HepG2 (cell line): Measurements from ENCODE around the gene SNED1. TPM values are rescaled to one million over a fixed set of nuclear protein-coding genes. Genes with fewer than 3 reads are reported as not detected.

Source experiments
- ATAD3A ChIP-seq: sonication (generic); formaldehyde crosslinking; IDR thresholded peaks from 2 replicates; pipeline ENCODE4 v1.4.0; 2020; ENCODE audit warnings: missing genetic modification reagents
- EP300 ChIP-seq, 3 experiments: sonication (generic) in 1 of 3; formaldehyde crosslinking in 1 of 3; IDR thresholded peaks; 2 replicates each; pipeline versions ENCODE4 v1.5.1 to v1.6.1; 2011 to 2020; ENCODE audit warnings: low read depth in 2 of 3, low read length in 2 of 3, borderline replicate concordance in 1 of 3, improper control_type of control experiment in 1 of 3, mild to moderate bottlenecking in 1 of 3, missing genetic modification reagents in 1 of 3, moderate library complexity in 1 of 3
- HNRNPLL ChIP-seq: fragments of 200-400 bp; formaldehyde crosslinking; IDR thresholded peaks from 2 replicates; pipeline ENCODE4 v1.6.1; 2017; ENCODE audit warnings: mild to moderate bottlenecking, low read depth, low read length; ENCODE audit not compliant: poor library complexity, severe bottlenecking
- MAFF ChIP-seq: IDR thresholded peaks from 2 replicates; pipeline ENCODE4 v1.6.1; 2011; ENCODE audit warnings: low read depth, low read length, improper control_type of control experiment
- MLX ChIP-seq: IDR thresholded peaks from 2 replicates; pipeline ENCODE4 v1.6.1; 2016
- NFKBIZ ChIP-seq: IDR thresholded peaks from 2 replicates; pipeline ENCODE4 v1.6.1; 2018; ENCODE audit warnings: missing genetic modification reagents, missing compliant biosample characterization
- ZNF232 ChIP-seq: sonication (generic); formaldehyde crosslinking; IDR thresholded peaks from 2 replicates; pipeline ENCODE4 v1.4.0; 2020; ENCODE audit warnings: missing genetic modification reagents, borderline replicate concordance
- ZNF260 ChIP-seq: sonication (generic); formaldehyde crosslinking; IDR thresholded peaks from 2 replicates; pipeline ENCODE4 v1.4.0; 2020; ENCODE audit warnings: missing genetic modification reagents, low read depth, mild to moderate bottlenecking, borderline replicate concordance
- ZNF276 ChIP-seq: sonication (generic); formaldehyde crosslinking; IDR thresholded peaks from 2 replicates; pipeline ENCODE4 v1.4.0; 2020; ENCODE audit warnings: mild to moderate bottlenecking, low read depth, missing genetic modification reagents
- ZNF329 ChIP-seq: sonication (generic); formaldehyde crosslinking; IDR thresholded peaks from 2 replicates; pipeline ENCODE4 v1.9.0; 2021; ENCODE audit warnings: low read depth, mild to moderate bottlenecking, missing genetic modification reagents
- ZNF343 ChIP-seq: sonication (generic); formaldehyde crosslinking; IDR thresholded peaks from 2 replicates; pipeline ENCODE4 v1.4.0; 2020; ENCODE audit warnings: mild to moderate bottlenecking, missing genetic modification reagents
- ZNF569 ChIP-seq: sonication (generic); formaldehyde crosslinking; IDR thresholded peaks from 2 replicates; pipeline ENCODE4 v1.5.0; 2020; ENCODE audit warnings: mild to moderate bottlenecking, missing genetic modification reagents, moderate library complexity, borderline replicate concordance
- ZNF639 ChIP-seq: conservative IDR thresholded peaks from 2 replicates; pipeline ENCODE4 v1.6.1; 2018; ENCODE audit warnings: missing genetic modification reagents
- ZSCAN22 ChIP-seq: sonication (generic); formaldehyde crosslinking; IDR thresholded peaks from 2 replicates; pipeline ENCODE4 v1.4.0; 2020; ENCODE audit warnings: mild to moderate bottlenecking, missing genetic modification reagents
- polyA plus RNA-seq, 8 experiments: library from polyadenylated mRNA; depleted of rRNA in 3 of 8; stranded (reverse) in 7 of 8; unstranded in 1 of 8; fragments of >200 nt; fragmentation: Illumina TruSeq in 4 of 8; extraction: Trizol in 4 of 8; gene quantifications; 2 replicates each; pipeline versions ENCODE4 v1.2.1 to v1.2.3, GENCODE V29; 2011 to 2016; ENCODE audit warnings: low read depth in 4 of 8, missing spikeins in 1 of 8, mixed read lengths in 1 of 8; ENCODE audit not compliant: insufficient read depth in 1 of 8
- total RNA-seq, 5 experiments: library from RNA; depleted of rRNA; stranded (reverse); fragments of >200 nt; fragmentation: Illumina TruSeq; extraction: Trizol; gene quantifications; 2 replicates each; pipeline ENCODE4 v1.2.3, GENCODE V29; 2016; ENCODE audit warnings: low read depth in 1 of 5
- TF ChIP-seq, protein P1 (sequence below): sonication (generic); formaldehyde crosslinking; IDR thresholded peaks from 2 replicates; pipeline ENCODE4 v1.4.0; 2020; ENCODE audit warnings: missing genetic modification reagents, borderline replicate concordance
- TF ChIP-seq, protein P2 (sequence below): sonication (generic); formaldehyde crosslinking; IDR thresholded peaks from 2 replicates; pipeline ENCODE4 v1.4.0; 2020; ENCODE audit warnings: mild to moderate bottlenecking, missing genetic modification reagents

Gene SNED1
- total and polyA plus RNA-seq, 2 of the 13 experiments (the other 11 are each of a cell fraction or from before 2014, with no cell fraction given): 0.15 to 0.65 TPM

DNA sequence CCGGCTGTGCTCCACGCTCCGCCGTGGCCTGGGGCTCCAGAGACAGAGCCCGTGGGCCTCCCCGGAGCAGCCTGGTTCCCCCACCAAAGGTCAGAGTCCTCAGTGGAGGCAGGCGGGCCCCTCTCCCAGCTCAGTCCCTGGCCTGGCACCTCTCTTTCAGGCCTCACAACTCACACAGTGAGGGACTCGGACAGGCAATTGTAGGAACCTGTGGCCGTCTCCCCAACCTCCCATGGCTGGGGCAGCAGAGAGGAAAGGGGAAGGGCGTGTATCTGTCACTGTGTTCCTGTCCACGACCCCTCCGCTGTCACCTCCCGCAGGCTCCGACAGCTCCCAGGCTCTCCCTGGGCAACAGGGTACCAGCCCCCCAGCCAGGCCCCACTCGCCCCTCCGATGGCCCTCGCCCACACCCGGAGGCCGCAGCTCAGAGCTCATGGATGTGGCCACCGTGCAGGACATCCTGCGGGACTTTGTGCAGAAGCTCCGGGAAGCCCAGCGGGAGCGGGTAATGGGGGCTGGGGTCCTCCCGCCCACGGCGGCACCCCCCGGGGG is 32.4 kb upstream of the SNED1 start (continued):
- TF ChIP-seq NFKBIZ (no peak), ZNF569 (no peak), ZNF639 (CRISPR knock-in tag) (no peak), ZNF232 (CRISPR knock-in tag) (no peak), EP300 (IDR thresholded peaks at IDR 0.05; ENCODE audit: low read depth in 2 of 2, low read length in 2 of 2) (no peak), EP300 (CRISPR knock-in tag; IDR thresholded peaks at IDR 0.05; ENCODE audit: borderline replicate concordance) (no peak), MLX (CRISPR knock-in tag) (no peak), ZNF343 (CRISPR knock-in tag) (0 out of 2 replicates have a peak, but pooled peaks have one; percentile 46), ZNF276 (CRISPR knock-in tag) (no peak), ZNF260 (CRISPR knock-in tag) (no peak), ZSCAN22 (no peak), MAFF (no peak), HNRNPLL (no peak), ZNF329 (CRISPR knock-in tag) (no peak), ATAD3A (CRISPR knock-in tag) (no peak)
- TF ChIP-seq, protein P1, sequence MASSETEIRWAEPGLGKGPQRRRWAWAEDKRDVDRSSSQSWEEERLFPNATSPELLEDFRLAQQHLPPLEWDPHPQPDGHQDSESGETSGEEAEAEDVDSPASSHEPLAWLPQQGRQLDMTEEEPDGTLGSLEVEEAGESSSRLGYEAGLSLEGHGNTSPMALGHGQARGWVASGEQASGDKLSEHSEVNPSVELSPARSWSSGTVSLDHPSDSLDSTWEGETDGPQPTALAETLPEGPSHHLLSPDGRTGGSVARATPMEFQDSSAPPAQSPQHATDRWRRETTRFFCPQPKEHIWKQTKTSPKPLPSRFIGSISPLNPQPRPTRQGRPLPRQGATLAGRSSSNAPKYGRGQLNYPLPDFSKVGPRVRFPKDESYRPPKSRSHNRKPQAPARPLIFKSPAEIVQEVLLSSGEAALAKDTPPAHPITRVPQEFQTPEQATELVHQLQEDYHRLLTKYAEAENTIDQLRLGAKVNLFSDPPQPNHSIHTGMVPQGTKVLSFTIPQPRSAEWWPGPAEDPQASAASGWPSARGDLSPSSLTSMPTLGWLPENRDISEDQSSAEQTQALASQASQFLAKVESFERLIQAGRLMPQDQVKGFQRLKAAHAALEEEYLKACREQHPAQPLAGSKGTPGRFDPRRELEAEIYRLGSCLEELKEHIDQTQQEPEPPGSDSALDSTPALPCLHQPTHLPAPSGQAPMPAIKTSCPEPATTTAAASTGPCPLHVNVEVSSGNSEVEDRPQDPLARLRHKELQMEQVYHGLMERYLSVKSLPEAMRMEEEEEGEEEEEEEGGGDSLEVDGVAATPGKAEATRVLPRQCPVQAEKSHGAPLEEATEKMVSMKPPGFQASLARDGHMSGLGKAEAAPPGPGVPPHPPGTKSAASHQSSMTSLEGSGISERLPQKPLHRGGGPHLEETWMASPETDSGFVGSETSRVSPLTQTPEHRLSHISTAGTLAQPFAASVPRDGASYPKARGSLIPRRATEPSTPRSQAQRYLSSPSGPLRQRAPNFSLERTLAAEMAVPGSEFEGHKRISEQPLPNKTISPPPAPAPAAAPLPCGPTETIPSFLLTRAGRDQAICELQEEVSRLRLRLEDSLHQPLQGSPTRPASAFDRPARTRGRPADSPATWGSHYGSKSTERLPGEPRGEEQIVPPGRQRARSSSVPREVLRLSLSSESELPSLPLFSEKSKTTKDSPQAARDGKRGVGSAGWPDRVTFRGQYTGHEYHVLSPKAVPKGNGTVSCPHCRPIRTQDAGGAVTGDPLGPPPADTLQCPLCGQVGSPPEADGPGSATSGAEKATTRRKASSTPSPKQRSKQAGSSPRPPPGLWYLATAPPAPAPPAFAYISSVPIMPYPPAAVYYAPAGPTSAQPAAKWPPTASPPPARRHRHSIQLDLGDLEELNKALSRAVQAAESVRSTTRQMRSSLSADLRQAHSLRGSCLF (CRISPR knock-in tag): no peak
- TF ChIP-seq, protein P2, sequence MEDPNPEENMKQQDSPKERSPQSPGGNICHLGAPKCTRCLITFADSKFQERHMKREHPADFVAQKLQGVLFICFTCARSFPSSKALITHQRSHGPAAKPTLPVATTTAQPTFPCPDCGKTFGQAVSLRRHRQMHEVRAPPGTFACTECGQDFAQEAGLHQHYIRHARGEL: 0 out of 2 replicates have a peak, but pooled peaks have one; percentile 30
